Adrenal gland (tissue), 12 donors: ENCODE data around the gene TRMT1. TPM values are rescaled to one million over a fixed set of nuclear protein-coding genes. Genes with fewer than 3 reads are reported as not detected.
"Not testable (repeated sequence)": the region's sequence is repeated elsewhere in the genome, so short reads cannot be mapped to it uniquely, and the experiment has no call there.

ENCODE experiments used
- DNase-seq, 7 donors: peaks; one replicate each; pipeline ENCODE4 v3.0.0-alpha.2; 2019 to 2020
- H3K27ac ChIP-seq, 5 donors: fragments of 200-600 bp; sonication (generic) in 4 of 5; 1 replicate in 3 of 5; 2 replicates in 2 of 5; pipeline versions ENCODE4 v1.5.1 to v1.8.0; 2016 to 2020; ENCODE audit warnings: mild to moderate bottlenecking in 1 of 5
- H3K27me3 ChIP-seq: fragments of 200-600 bp; 2 replicates; pipeline ENCODE4 v1.8.0; 2021
- H3K36me3 ChIP-seq, 2 donors: fragments of 200-600 bp; replicated peaks in 1 of 2; 1 replicate in 1 of 2; 2 replicates in 1 of 2; pipeline versions ENCODE4 v1.5.1 to v1.8.0; 2018 to 2022
- H3K4me1 ChIP-seq, 2 donors: fragments of 200-600 bp; replicated peaks in 1 of 2; 1 replicate in 1 of 2; 2 replicates in 1 of 2; pipeline versions ENCODE4 v1.5.1 to v1.8.0; 2018 to 2021
- H3K4me3 ChIP-seq, 4 donors: fragments of 200-600 bp; sonication (generic) in 3 of 4; one replicate each; pipeline ENCODE4 v1.5.1; 2016 to 2018
- H3K9me3 ChIP-seq, 3 donors: fragments of 200-600 bp; sonication (generic) in 1 of 3; replicated peaks in 1 of 3; 1 replicate in 2 of 3; 2 replicates in 1 of 3; pipeline versions ENCODE4 v1.5.1 to v1.8.0; 2016 to 2021
- POLR2A ChIP-seq, 2 donors: fragments of 450-650 bp; IDR thresholded peaks; one replicate each; pipeline ENCODE4 v1.6.1; 2017; ENCODE audit warnings: antibody characterized with exemption in 2 of 2, mild to moderate bottlenecking in 2 of 2, moderate library complexity in 1 of 2
- WGBS, 4 donors: extraction: QIAGEN DNeasy Blood & Tissue Kit in 2 of 4; methylation state at CpG; one replicate each; pipeline versions ENCODE4 v1.1.5 to v1.1.7; 2013 to 2017; 5-methylcytosine and 5-hydroxymethylcytosine counted together
- intact Hi-C, 2 donors: fragments of 100-400 bp; cut with DNase I; formaldehyde crosslinking; loops; one replicate each; pipeline versions ENCODE4 v1.14.1 to v1.15.0; 2022 to 2023
- polyA plus RNA-seq, 3 donors: library from polyadenylated mRNA; stranded (reverse); fragments of 200-250 nt in 2 of 3; fragments of 350-450 nt in 1 of 3; fragmentation: Illumina TruSeq in 1 of 3; extraction: RNeasy Lipid Tissue Mini Kit (QIAGEN cat#74804) in 1 of 3; gene quantifications; one replicate each; pipeline ENCODE4 v1.2.3, GENCODE V29; 2013 to 2014
- total RNA-seq, 9 donors: library from RNA; depleted of rRNA in 4 of 9; stranded (reverse); fragments of >200 nt in 4 of 9; fragments of 120-200 nt in 1 of 9; fragmentation: NEBNext Ultra II Directional in 1 of 9; extraction: Animal tissue kit (Norgen Biotek cat#: 25700) in 1 of 9; gene quantifications; one replicate each; pipeline versions ENCODE4 v1.1.0 to v1.2.4, GENCODE V29; 2013 to 2023
- TF ChIP-seq, protein P1 (sequence below), 6 experiments: fragments of 450-650 bp in 4 of 6; fragments of 200-600 bp in 2 of 6; sonication (generic) in 1 of 6; IDR thresholded peaks; 1 replicate in 5 of 6; 2 replicates in 1 of 6; pipeline versions ENCODE4 v1.5.1 to v1.8.0; 2016 to 2021; ENCODE audit warnings: antibody characterized with exemption in 6 of 6, mild to moderate bottlenecking in 2 of 6, moderate library complexity in 1 of 6
- donor health status: healthy with polysubstance abuse.
- donor health status: Bipolar disorder and iron deficiency.
- donor health status: DM: yes; HTN: yes; CAD: no.
- donor health status: DM: no; HTN: no; CAD: no.
- donor health status: DM: no; HTN: no; CAD: no.
- donor health status: DM: yes; HTN: yes; CAD: no.

TRMT1 gene
- total and polyA plus RNA-seq, 12 donors, result 13.4 to 229 (median 35.4) TPM

DNA sequence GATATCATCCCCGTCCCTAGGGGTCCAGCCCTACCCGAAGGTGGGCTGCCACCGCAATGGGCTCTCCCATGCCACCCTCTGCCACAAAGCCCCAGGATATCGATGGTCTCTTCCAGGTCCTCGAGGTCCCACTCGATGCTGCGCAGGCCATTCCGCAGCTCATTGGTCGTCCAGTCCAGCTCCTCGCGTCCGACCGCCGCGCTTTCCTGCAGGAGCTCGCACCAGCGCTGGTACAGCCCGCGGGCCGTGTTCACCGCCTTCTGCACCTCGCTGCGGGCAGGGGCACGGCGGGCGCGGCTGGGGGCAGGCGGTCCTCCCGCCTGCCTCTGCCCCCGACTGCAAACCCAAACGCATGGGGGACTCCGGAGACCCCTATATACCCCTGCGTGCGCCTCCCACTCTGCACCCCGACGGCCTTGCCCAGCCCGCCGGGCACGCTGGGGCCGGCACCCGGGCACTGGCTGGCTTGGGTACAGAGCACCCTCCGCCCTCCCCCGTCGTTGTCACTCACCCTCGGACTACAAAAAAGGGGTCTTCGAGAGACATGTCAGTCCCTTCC is 33.2 kb upstream of the TRMT1 start:
- 0 to 1% (median 0%) methylated on average over 2 to 46 of the region's 46 CpGs for WGBS, 4 donors
- H3K4me1 ChIP-seq, result peaks cover 11 to 20% of the 10 kb centered on the region in 2 donors
- H3K4me3 ChIP-seq, result peak overlapping the region; percentile 44 to 88 (median 70)
- H3K27ac ChIP-seq, result peak overlapping the region; percentile 97 to 100 (median 98)
- DNase-seq, result peak; percentile 64 to 81 (median 78)
- no peaks in the 10 kb centered on the region for H3K9me3 ChIP-seq
- H3K27me3 ChIP-seq, result no peaks in the 10 kb centered on the region
- TF ChIP-seq, protein P1, sequence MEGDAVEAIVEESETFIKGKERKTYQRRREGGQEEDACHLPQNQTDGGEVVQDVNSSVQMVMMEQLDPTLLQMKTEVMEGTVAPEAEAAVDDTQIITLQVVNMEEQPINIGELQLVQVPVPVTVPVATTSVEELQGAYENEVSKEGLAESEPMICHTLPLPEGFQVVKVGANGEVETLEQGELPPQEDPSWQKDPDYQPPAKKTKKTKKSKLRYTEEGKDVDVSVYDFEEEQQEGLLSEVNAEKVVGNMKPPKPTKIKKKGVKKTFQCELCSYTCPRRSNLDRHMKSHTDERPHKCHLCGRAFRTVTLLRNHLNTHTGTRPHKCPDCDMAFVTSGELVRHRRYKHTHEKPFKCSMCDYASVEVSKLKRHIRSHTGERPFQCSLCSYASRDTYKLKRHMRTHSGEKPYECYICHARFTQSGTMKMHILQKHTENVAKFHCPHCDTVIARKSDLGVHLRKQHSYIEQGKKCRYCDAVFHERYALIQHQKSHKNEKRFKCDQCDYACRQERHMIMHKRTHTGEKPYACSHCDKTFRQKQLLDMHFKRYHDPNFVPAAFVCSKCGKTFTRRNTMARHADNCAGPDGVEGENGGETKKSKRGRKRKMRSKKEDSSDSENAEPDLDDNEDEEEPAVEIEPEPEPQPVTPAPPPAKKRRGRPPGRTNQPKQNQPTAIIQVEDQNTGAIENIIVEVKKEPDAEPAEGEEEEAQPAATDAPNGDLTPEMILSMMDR (IDR thresholded peaks at IDR 0.05), result peak in 1 of 6 experiments; percentile 1
- no peak for TF ChIP-seq POLR2A (IDR thresholded peaks at IDR 0.05)
- H3K36me3 ChIP-seq, result peaks cover 0 to 3% of the 10 kb centered on the region in 2 donors
- intact Hi-C loops, result no loop called here

DNA sequence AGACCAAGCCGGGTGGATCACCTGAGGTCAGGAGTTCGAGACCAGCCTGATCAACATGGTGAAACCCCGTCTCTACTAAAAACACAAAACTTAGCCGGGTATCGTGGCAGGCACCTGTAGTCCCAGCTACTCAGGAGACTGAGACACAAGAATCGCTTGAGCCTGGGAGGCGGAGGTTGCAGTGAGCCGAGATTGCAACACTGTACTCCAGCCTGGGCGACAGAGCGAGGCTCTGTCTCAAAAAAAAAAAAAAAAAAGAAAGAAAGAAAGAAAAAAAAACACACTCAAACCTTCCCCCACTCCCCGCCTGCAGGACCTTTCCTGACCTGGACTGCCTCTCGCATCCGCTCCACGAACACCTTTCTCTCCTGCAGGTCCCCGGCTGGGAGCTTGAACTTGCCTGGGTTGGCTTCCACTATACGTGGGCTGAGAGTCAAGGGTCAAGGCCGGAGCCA is 32.7 kb upstream of the TRMT1 start:
- peak overlapping the region in 3 of 4 donors; percentile 64 to 88 (median 77) for H3K4me3 ChIP-seq
- H3K27me3 ChIP-seq, H3K36me3 ChIP-seq, H3K9me3 ChIP-seq, intact Hi-C loops: not testable (repeated sequence)
- peak overlapping the region in 3 of 5 donors; percentile 97 to 99 (median 98) for H3K27ac ChIP-seq
- peak in 1 of 7 donors; percentile 51 for DNase-seq
- H3K4me1 ChIP-seq, result peaks cover 11 to 18% of the 10 kb centered on the region in 2 donors
- WGBS, 4 donors, result 33 to 47% (median 36%) methylated on average over 15 to 17 of the region's 17 CpGs

DNA sequence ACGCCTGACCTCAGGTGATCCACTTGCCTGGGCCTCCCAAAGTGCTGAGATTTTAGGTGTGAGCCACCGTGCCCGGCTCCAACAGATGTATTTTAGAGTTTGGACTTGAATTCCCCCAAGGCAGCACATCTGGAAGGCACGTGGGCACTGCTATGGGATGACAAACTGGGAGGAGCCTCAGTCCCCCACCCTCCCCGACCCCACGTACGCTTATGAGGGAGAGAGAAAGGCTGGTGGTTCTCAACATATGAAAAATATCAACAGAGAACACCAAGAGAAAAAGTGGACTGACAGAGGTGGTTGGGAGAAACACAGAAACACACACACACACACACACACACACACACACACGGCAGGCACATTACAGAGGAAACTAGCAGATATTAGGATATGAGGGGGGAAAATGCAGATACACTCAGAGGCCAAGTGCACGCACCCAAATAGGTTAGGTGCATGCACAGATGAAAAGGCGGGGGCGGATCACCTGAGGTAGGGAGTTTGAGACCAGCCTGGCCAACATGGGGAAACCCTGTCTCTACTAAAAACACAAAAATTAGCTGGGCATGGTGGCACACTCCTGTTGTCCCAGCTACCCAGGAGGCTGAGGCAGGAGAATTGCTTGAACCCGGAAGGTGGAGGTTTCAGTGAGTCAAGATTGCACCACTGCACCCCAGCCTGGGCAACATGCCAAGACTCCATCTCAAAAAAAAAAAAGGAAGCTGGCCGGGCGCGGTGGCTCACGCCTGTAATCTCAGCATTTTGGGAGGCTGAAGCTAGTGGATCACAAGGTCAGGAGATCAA is 30.4 kb upstream of the TRMT1 start:
- WGBS, 4 donors, result 57 to 78% (median 63%) methylated on average over 12 to 16 of the region's 16 CpGs
- Histone ChIP-seq H3K4me1 (peaks cover 11 to 18% of the 10 kb centered on the region in 2 donors), H3K4me3 (no peak overlapping the region), H3K27me3 (no peaks in the 10 kb centered on the region), H3K9me3 (no peaks in the 10 kb centered on the region), H3K27ac (peak overlapping the region in 1 of 5 donors; percentile 68), H3K36me3 (peaks cover 0 to 14% of the 10 kb centered on the region in 2 donors)
- DNase-seq, result peak in 4 of 7 donors; percentile 33 to 63 (median 50)
- intact Hi-C loops, result no loop called here
- TF ChIP-seq, protein P1 (IDR thresholded peaks at IDR 0.05), result no peak
- TF ChIP-seq POLR2A (IDR thresholded peaks at IDR 0.05), result no peak

DNA sequence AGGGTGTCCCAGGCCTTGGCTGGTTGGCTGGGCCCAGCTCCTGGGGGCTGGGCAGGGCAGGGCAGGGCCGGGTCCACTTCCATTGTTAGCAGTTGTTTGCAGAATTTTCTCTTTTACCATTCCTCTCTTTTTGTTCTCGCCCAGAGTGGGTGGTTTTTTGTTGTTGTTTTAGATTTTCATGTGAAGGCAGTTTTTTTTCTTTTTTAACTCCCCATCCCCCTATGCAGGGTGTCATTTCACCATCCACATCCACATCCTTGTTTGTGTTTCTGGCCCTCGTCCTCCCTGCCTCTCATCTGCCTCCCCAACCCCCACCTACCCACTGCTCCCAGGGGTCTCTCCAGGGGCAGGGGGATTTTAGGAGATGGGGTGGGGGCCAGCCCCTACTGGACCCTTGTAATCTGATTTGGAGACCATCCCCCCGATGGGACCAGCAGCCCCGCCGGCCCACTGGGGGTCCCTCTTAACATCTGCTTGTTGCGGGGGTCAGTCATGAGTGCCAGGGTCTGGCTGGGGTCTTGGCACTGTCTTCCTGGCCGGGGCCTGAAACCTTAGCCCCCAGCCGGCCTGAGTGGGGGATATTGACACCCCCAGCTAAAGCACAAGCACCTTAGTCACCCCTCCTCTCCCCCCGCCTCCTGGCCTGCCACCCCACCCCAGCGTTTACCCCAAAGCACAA is 23.2 kb upstream of the TRMT1 start:
- DNase-seq, result no peak
- TF ChIP-seq, protein P1 (IDR thresholded peaks at IDR 0.05), result no peak
- TF ChIP-seq POLR2A (IDR thresholded peaks at IDR 0.05), result no peak
- intact Hi-C loops, result no loop called here
- no peak overlapping the region for H3K27ac ChIP-seq
- H3K4me1 ChIP-seq, result no peaks in the 10 kb centered on the region
- peaks cover 0 to 49% of the 10 kb centered on the region in 2 donors for H3K36me3 ChIP-seq
- 77 to 84% (median 83%) methylated on average over 8 to 11 of the region's 11 CpGs for whole genome bisulfite sequencing, 4 donors
- no peaks in the 10 kb centered on the region for H3K27me3 ChIP-seq
- H3K9me3 ChIP-seq, result no peaks in the 10 kb centered on the region
- H3K4me3 ChIP-seq, result no peak overlapping the region
